Spleen (tissue), 7 donors: ENCODE measurements around the gene MGMT.

Experiments
- CTCF ChIP-seq, 11 experiments: fragments of 200-600 bp in 7 of 11; fragments of 450-650 bp in 4 of 11; sonication (generic) in 4 of 11; IDR thresholded peaks in 8 of 11; conservative IDR thresholded peaks in 3 of 11; 1 replicate in 7 of 11; 2 replicates in 4 of 11; pipeline versions ENCODE4 v1.4.0 to v1.8.0; 2016 to 2021; ENCODE audit warnings: antibody characterized with exemption in 11 of 11, inconsistent platforms in 4 of 11, mild to moderate bottlenecking in 1 of 11
- POLR2A ChIP-seq, 3 donors: fragments of 450-650 bp; IDR thresholded peaks; one replicate each; pipeline ENCODE4 v1.5.1; 2017; ENCODE audit warnings: antibody characterized with exemption in 3 of 3, mild to moderate bottlenecking in 1 of 3
- POLR2AphosphoS5 ChIP-seq, 3 donors: sonication (generic); formaldehyde crosslinking; IDR thresholded peaks; one replicate each; pipeline ENCODE4 v1.5.1; 2017; ENCODE audit warnings: antibody characterized with exemption in 3 of 3
- donor health status: DM: no; HTN: no; CAD: no; lungs with moderate emphysema.
- donor health status: DM: no; HTN: no; CAD: no.
- donor health status: DM: no; HTN: no; CAD: no.

DNA sequence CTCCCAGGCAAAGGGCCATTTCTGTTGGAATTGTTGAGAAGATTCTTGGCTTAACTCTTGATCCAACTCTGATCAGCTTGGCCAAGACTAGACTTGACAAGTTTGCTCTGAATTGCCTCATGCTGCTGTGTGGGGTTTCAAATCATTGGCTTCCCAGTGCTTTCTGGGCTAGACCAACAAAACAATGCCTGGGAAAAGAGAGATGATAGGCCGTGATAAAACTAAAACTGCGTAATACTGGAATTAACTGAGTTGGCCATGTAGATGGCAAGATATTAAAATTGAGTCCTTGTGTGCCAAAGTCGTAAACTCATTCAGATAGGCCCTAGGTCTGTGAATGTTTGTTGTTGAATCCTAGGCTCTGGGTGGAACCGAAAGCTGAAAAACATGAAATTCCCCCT, 222.6 kb downstream of the MGMT start:
- no peak for TF ChIP-seq POLR2A (IDR thresholded peaks at IDR 0.05)
- TF ChIP-seq CTCF (IDR thresholded peaks at IDR 0.05 in 8 of 11, conservative IDR thresholded peaks at IDR 0.05 in 3 of 11): no peak
- no peak for TF ChIP-seq POLR2AphosphoS5 (IDR thresholded peaks at IDR 0.05)
